Hypothalamus (tissue), 51 donors: Measurements from ENCODE around the gene ATP6V1E1.
"Not testable (repeated sequence)": the region's sequence is repeated elsewhere in the genome, so short reads cannot be mapped to it uniquely, and the experiment has no call there.

Experiments used
- DNase-seq, 51 donors: peaks; one replicate each; lab custom pipeline; 2025; lab: John Stamatoyannopoulos, UW

Gene ATP6V1E1

GRCh38 chr22:17583151-17583550, 45.4 kb downstream of the ATP6V1E1 start:
- no peak for DNase-seq

GRCh38 chr22:17581631-17582030, 46.9 kb downstream of the ATP6V1E1 start:
- DNase-seq = no peak

- no peak for DNase-seq
These were observed 47.5 kb downstream of the ATP6V1E1 start for GRCh38 chr22:17581056-17581455.

- DNase-seq = peak in 2 of 51 donors; percentile 35 to 39
These were observed 48.0 kb downstream of the ATP6V1E1 start for GRCh38 chr22:17580441-17581031.

- DNase-seq = no peak
These were observed 49.0 kb downstream of the ATP6V1E1 start for GRCh38 chr22:17579535-17579981.

GRCh38 chr22:17578136-17578754, 50.3 kb downstream of the ATP6V1E1 start:
- DNase-seq = peak in 35 of 51 donors; percentile 19 to 90 (median 62)

GRCh38 chr22:17576470-17576869, 52.1 kb downstream of the ATP6V1E1 start:
- peak in 4 of 51 donors; percentile 14 to 35 (median 23) for DNase-seq

- DNase-seq = peak in 10 of 51 donors; percentile 25 to 56 (median 44)
These were observed 52.9 kb downstream of the ATP6V1E1 start for GRCh38 chr22:17575681-17576080.

GRCh38 chr22:17575151-17575550, 53.4 kb downstream of the ATP6V1E1 start:
- DNase-seq = no peak

GRCh38 chr22:17570851-17571631, 57.5 kb downstream of the ATP6V1E1 start:
- peak in 44 of 51 donors; percentile 29 to 93 (median 78) for DNase-seq

GRCh38 chr22:17569971-17570511, 58.5 kb downstream of the ATP6V1E1 start:
- peak in 30 of 51 donors; percentile 18 to 78 (median 52) for DNase-seq

GRCh38 chr22:17566776-17567175, 61.8 kb downstream of the ATP6V1E1 start:
- DNase-seq = no peak

- not testable (repeated sequence) for DNase-seq
These were observed 62.4 kb downstream of the ATP6V1E1 start for GRCh38 chr22:17566016-17566687.

- DNase-seq = peak in 17 of 51 donors; percentile 16 to 75 (median 41)
These were observed 64.6 kb downstream of the ATP6V1E1 start for GRCh38 chr22:17563936-17564391.

- peak in 38 of 51 donors; percentile 23 to 81 (median 56) for DNase-seq
These were observed 65.4 kb downstream of the ATP6V1E1 start, which contains the start of gene SLC25A18 for GRCh38 chr22:17562906-17563870. Gene SLC25A18 (plus strand): TSS chr22:17563498. CDS start chr22:17579945, 16,447 bp downstream.

GRCh38 chr22:17559188-17559587, 69.4 kb downstream of the ATP6V1E1 start:
- no peak for DNase-seq

GRCh38 chr22:17554814-17555213, 73.7 kb downstream of the ATP6V1E1 start:
- DNase-seq = no peak

GRCh38 chr22:17552737-17553136, 75.8 kb downstream of the ATP6V1E1 start:
- DNase-seq = no peak

- no peak for DNase-seq
These were observed 78.9 kb downstream of the ATP6V1E1 start for GRCh38 chr22:17549655-17550054.
